Measurements from ENCODE around the gene RNF151. TPM values are rescaled to one million over a fixed set of nuclear protein-coding genes. Genes with fewer than 3 reads are reported as not detected.

RNF151 gene
- total and polyA plus RNA-seq, 2 of the 13 experiments (the other 11 are each of a cell fraction or from before 2014, with no cell fraction given): not detected

DNA sequence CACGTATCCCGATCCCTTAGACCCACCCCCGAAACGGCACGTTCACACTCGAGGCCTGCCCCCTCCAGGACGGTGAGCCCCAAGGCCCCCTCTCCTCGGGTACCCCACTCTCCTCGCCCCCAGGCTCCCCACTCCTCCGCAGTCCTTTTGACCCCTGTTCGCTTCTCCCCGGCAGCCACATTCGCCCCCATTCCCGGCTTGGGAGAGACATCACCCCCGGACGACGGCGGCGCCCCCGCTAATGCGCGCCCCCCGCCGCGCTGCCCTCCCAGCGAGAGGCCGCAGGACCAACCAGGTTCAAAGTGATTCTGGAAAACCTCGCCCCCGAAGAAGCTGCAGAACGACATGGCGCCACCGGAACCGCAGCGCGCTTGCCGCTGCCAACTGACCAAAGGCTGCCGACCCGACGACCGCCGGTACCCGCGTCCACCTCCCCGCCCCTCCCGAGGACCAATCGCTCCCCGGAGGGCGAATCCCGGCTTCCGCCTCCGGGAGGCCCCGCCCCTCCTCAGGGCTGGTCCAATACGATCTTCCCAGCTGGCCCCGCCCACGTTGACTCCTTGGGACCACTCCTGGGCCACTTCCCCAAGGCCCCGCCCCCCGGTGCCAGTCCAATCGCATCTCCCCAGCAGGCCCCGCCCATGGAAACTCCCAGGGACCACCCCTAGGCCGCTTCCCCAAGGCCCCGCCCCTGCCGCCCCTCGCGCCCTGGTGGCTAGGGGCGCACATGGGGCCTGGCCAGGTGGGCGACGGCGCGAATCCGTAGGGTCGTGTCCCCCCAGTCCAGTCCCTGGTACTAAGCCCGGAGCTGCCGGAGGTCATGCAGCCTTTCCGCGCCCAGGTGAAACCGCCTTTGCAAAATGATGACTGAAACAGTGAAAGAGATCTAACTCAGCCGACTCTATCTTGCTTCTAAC is 23.6 kb upstream of the RNF151 start, which contains the start of gene MSRB1 (continued):
- no peak for TF ChIP-seq IKZF5 (CRISPR knock-in tag; IDR thresholded peaks at IDR 0.05)
- TF ChIP-seq, protein P1, sequence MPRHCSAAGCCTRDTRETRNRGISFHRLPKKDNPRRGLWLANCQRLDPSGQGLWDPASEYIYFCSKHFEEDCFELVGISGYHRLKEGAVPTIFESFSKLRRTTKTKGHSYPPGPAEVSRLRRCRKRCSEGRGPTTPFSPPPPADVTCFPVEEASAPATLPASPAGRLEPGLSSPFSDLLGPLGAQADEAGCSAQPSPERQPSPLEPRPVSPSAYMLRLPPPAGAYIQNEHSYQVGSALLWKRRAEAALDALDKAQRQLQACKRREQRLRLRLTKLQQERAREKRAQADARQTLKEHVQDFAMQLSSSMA (CRISPR knock-in tag; IDR thresholded peaks at IDR 0.05): no peak; the same call in 1 of the 2 replicates
- TF ChIP-seq ELF1 (CRISPR knock-in tag; IDR thresholded peaks at IDR 0.05): peak; percentile 92
- TF ChIP-seq AHDC1 (CRISPR knock-in tag; IDR thresholded peaks at IDR 0.05; ENCODE audit: borderline replicate concordance): 0 out of 2 replicates have a peak, but pooled peaks have one; percentile 17
- TF ChIP-seq ZNF367 (CRISPR knock-in tag; IDR thresholded peaks at IDR 0.05; ENCODE audit: borderline replicate concordance): no peak
- peak; percentile 89; the same call in 1 of the 2 replicates for TF ChIP-seq KDM5B (CRISPR knock-in tag; IDR thresholded peaks at IDR 0.05; ENCODE audit: borderline replicate concordance)
- TF ChIP-seq HNRNPK (IDR thresholded peaks at IDR 0.05; ENCODE audit: low read depth, low read length, poor library complexity, severe bottlenecking): peak; percentile 25
- 0 out of 2 replicates have a peak, but pooled peaks have one; percentile 21 for TF ChIP-seq CBFB (CRISPR knock-in tag; IDR thresholded peaks at IDR 0.05)
- peak; percentile 71; the same call in 1 of the 2 replicates for TF ChIP-seq ZNF224 (CRISPR knock-in tag; IDR thresholded peaks at IDR 0.05)
- TF ChIP-seq ZFP90 (CRISPR knock-in tag; IDR thresholded peaks at IDR 0.05; ENCODE audit: borderline replicate concordance): no peak; the same call in 1 of the 2 replicates
- peak; percentile 87; the same call in 1 of the 2 replicates for TF ChIP-seq ZNF543 (CRISPR knock-in tag; IDR thresholded peaks at IDR 0.05)
- TF ChIP-seq ZFP41 (CRISPR knock-in tag; IDR thresholded peaks at IDR 0.05; ENCODE audit: borderline replicate concordance): no peak
- TF ChIP-seq ZNF574 (CRISPR knock-in tag; IDR thresholded peaks at IDR 0.05): peak; percentile 55; the same call in 1 of the 2 replicates
- TF ChIP-seq STAT5B (CRISPR knock-in tag; IDR thresholded peaks at IDR 0.05): no peak
- TF ChIP-seq ZNF547 (CRISPR knock-in tag; IDR thresholded peaks at IDR 0.05): no peak; the same call in 1 of the 2 replicates
- no peak for TF ChIP-seq TBP (CRISPR knock-in tag; IDR thresholded peaks at IDR 0.05)

Data from HepG2 (cell line).